ENCODE measurements around the gene ZNF527.
"Not testable (repeated sequence)": the region's sequence is repeated elsewhere in the genome, so short reads cannot be mapped to it uniquely, and the experiment has no call there.

DNA sequence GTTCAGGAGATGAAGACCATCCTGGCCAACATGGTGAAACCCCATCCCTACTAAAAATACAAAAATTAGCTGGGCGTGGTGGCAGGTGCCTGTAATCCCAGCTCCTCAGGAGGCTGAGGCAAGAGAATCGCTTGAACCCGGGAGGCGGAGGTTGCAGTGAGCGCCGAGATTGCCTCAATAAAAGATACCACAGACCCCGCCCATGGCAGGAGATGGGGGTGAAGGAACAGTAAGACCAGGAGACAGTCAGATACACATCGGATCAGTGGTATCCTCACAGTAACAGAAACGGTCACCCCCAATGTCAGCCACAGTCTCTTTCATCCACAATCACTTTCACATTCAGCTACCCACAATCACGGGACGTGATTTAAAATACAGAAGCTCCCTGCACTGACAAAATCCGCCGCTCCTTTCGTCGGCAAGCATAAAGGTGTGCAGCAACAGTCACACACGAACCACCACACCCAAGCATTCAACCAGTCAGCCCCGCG, 466 bp upstream of the ZNF527 start:
- TF ChIP-seq, protein P1, sequence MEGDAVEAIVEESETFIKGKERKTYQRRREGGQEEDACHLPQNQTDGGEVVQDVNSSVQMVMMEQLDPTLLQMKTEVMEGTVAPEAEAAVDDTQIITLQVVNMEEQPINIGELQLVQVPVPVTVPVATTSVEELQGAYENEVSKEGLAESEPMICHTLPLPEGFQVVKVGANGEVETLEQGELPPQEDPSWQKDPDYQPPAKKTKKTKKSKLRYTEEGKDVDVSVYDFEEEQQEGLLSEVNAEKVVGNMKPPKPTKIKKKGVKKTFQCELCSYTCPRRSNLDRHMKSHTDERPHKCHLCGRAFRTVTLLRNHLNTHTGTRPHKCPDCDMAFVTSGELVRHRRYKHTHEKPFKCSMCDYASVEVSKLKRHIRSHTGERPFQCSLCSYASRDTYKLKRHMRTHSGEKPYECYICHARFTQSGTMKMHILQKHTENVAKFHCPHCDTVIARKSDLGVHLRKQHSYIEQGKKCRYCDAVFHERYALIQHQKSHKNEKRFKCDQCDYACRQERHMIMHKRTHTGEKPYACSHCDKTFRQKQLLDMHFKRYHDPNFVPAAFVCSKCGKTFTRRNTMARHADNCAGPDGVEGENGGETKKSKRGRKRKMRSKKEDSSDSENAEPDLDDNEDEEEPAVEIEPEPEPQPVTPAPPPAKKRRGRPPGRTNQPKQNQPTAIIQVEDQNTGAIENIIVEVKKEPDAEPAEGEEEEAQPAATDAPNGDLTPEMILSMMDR (optimal IDR thresholded peaks at IDR 0.05 in 1 of 3, IDR thresholded peaks at IDR 0.05 in 1 of 3, conservative IDR thresholded peaks at IDR 0.05 in 1 of 3; ENCODE audit: extremely low read depth in 1 of 3, insufficient read depth in 2 of 3, low read length in 3 of 3), result not testable (repeated sequence)
- not testable (repeated sequence) for TF ChIP-seq EZH2 (IDR thresholded peaks at IDR 0.05; ENCODE audit: low read length)

All from keratinocyte (primary cell).